VCaP (cell line): ENCODE data around the gene BOK.

Source experiments
- H3K27ac ChIP-seq: fragments of 450-650 bp; 2 replicates; pipeline ENCODE4 v1.5.1; 2017
- CTCF ChIP-seq: fragments of 450-650 bp; conservative IDR thresholded peaks from 2 replicates; pipeline ENCODE4 v1.5.1; 2017; ENCODE audit warnings: mild to moderate bottlenecking, moderate library complexity

Gene BOK

GRCh38 chr2:241593271-241593670 is 34.7 kb downstream of the BOK start:
- no peak overlapping the region for H3K27ac ChIP-seq
- TF ChIP-seq CTCF, result no peak

GRCh38 chr2:241595600-241596140 is 37.1 kb downstream of the BOK start:
- TF ChIP-seq CTCF, result peak; percentile 48

GRCh38 chr2:241597561-241597960 is 39.0 kb downstream of the BOK start:
- no peak overlapping the region for H3K27ac ChIP-seq
- TF ChIP-seq CTCF, result no peak

More at GRCh38 chr2:241595600-241596140, 37.1 kb downstream of the BOK start:
- no peak overlapping the region for H3K27ac ChIP-seq

GRCh38 chr2:241598061-241598460 is 39.5 kb downstream of the BOK start:
- no peak overlapping the region for H3K27ac ChIP-seq
- TF ChIP-seq CTCF, result no peak

GRCh38 chr2:241598487-241598886 is 39.9 kb downstream of the BOK start:
- peak; percentile 72 for TF ChIP-seq CTCF
- H3K27ac ChIP-seq, result no peak overlapping the region

GRCh38 chr2:241599615-241600014 is 41.1 kb downstream of the BOK start:
- no peak for TF ChIP-seq CTCF

GRCh38 chr2:241601841-241602240 is 43.3 kb downstream of the BOK start:
- no peak overlapping the region for H3K27ac ChIP-seq
- TF ChIP-seq CTCF, result no peak

More at GRCh38 chr2:241599615-241600014, 41.1 kb downstream of the BOK start:
- no peak overlapping the region for H3K27ac ChIP-seq
